HG03095 (cell line): ENCODE measurements around the gene TATDN2.
A peak's percentile ranks its signal among the peaks of the same experiment; 100 is the strongest.

Experiments used
- ATAC-seq: cut with Tn5 transposase; IDR thresholded peaks from one replicate; pipeline ENCODE4 v1.9.1; 2021; ENCODE audit warnings: moderate library complexity; ENCODE audit not compliant: unreplicated experiment

Gene TATDN2, protein sequence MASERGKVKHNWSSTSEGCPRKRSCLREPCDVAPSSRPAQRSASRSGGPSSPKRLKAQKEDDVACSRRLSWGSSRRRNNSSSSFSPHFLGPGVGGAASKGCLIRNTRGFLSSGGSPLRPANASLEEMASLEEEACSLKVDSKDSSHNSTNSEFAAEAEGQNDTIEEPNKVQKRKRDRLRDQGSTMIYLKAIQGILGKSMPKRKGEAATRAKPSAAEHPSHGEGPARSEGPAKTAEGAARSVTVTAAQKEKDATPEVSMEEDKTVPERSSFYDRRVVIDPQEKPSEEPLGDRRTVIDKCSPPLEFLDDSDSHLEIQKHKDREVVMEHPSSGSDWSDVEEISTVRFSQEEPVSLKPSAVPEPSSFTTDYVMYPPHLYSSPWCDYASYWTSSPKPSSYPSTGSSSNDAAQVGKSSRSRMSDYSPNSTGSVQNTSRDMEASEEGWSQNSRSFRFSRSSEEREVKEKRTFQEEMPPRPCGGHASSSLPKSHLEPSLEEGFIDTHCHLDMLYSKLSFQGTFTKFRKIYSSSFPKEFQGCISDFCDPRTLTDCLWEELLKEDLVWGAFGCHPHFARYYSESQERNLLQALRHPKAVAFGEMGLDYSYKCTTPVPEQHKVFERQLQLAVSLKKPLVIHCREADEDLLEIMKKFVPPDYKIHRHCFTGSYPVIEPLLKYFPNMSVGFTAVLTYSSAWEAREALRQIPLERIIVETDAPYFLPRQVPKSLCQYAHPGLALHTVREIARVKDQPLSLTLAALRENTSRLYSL

GRCh38 chr3:10248184-10248983 is at the start of gene TATDN2:
TATDN2 (plus strand) TSS chr3:10248459; CDS start chr3:10249201, 742 bp downstream.
- ATAC-seq: peak; percentile 94

GRCh38 chr3:10198761-10199649 is 49.3 kb upstream of the TATDN2 start:
- ATAC-seq: peak; percentile 71

DNA sequence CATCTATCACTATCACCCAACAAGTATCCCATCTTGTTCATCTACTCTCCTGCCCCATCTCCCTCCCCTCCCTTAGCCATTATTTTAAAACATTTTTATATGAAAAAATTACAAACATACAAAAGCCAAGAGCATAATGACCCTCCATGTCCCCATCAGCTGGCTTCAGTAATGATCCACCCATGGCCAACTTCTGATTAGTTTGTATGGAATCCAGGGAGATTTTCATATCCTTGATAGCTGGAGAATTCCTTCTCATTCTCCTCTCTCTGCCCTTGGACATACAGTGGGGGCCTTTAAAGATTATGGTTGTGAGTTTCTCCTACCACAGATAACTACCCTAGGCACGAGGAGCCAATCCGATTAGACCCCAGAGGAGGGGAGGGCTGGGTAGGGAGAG is 43.3 kb upstream of the TATDN2 start:
- ATAC-seq: no peak

DNA sequence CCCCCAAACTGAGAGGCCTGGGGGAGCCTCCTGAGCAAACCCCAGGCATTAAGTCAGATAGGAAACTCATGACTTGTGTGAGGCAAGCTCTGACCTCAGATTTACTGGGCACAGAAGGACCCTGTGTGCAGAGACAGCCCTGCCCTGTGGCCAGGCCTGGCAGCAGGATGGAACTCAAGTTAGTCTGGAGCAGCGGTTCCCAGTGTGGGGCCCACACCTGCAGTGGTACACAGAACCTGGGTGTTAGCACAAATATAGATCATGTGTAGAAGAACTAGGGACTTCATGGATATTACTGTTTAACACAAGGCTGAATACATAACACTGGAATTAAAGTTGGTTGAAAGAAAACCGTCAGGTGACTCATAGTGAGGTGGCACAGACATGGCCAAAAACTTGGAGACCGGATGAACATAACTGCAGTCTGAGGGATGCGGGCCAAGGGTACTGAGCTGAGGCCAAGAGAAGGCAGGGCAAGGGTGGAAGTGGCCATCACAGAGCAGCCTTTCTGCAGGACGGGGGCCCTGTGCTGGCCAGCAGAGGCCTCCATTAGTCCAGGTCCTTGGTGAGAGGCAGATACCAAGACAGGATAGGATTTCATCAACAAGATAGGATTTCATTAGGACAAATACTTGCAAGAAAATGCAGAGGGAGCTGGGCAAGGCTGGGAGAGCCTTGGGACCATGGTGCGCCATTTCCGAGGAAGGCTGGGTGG is 42.7 kb upstream of the TATDN2 start:
- ATAC-seq: no peak

DNA sequence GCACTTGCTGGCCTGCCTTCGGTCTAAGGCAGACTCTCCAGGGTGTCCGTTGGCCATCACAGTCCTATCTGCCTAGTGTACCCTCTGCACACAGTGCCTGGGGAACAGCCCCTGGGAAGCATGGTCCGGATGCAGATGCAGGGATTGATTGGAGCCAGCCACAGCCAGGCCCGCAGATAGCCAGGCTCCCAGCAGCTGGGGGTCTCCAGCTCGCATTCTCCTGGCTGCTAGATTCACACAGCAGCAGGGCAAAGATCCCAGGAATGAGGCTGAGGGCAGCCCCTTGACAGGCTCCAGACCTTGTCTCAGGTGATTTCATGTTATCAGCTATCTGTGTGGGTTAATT is 42.1 kb upstream of the TATDN2 start:
- no peak for ATAC-seq

GRCh38 chr3:10213156-10213792 is 35.0 kb upstream of the TATDN2 start:
- ATAC-seq: no peak

DNA sequence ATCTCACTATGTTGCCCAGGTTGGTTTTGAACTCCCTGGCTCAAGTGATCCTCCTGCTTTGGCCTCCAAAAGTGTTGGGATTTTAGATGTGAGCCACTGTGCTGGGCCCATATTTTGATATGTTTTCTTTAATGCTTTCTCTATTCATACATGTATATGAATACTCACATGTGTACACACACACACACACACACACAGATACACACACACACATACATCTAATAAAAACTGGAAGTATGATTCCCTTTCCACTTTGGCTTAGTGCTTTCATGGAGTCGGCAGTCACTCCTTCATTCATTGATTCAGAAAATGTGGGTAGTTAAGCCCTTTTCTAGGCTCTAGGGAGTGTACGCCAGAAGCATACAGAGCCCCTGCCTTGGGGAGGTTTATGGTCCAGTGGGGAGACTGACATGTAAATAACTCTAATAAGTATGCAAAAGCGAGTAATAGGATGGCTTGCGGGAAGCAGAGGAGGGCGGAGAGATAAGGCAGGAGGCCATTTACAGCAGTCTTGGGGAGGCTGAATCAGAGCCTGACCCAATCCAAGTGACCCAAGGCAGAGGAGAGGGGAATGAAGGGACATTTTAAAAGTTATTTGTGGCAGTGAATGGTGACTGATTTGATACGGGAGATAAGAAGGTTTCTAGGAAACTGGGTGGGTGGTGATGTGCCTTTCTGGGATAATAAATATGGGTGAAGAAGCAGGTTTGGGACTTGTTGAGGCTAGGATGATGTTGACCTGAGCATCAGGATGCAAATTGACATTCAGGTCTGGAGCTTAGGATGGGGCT is 32.5 kb upstream of the TATDN2 start:
- no peak for ATAC-seq

- ATAC-seq: no peak
Measured at GRCh38 chr3:10217359-10217758, 30.9 kb upstream of the TATDN2 start.

DNA sequence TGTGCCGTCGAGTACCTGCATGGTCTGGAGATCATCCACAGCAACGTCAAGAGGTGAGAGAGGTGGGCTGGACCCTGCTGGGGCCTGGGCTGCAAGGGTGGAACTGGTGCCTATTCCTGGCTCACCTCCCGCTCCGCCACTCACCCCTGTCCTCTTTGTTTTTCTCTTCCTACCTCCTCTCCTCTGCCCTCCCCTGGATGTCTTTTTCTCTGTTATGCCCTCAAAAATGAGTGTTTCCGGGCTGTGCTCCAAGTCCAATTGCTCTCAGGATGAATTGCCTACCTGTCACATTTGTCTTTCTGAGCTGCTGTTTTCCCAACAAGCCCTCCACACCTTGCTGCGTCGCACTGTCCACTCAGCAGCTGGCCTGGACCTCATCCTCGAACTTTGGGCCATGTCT is 28.5 kb upstream of the TATDN2 start:
- ATAC-seq: no peak

GRCh38 chr3:10223676-10224639 is 24.3 kb upstream of the TATDN2 start:
- ATAC-seq: peak; percentile 49

DNA sequence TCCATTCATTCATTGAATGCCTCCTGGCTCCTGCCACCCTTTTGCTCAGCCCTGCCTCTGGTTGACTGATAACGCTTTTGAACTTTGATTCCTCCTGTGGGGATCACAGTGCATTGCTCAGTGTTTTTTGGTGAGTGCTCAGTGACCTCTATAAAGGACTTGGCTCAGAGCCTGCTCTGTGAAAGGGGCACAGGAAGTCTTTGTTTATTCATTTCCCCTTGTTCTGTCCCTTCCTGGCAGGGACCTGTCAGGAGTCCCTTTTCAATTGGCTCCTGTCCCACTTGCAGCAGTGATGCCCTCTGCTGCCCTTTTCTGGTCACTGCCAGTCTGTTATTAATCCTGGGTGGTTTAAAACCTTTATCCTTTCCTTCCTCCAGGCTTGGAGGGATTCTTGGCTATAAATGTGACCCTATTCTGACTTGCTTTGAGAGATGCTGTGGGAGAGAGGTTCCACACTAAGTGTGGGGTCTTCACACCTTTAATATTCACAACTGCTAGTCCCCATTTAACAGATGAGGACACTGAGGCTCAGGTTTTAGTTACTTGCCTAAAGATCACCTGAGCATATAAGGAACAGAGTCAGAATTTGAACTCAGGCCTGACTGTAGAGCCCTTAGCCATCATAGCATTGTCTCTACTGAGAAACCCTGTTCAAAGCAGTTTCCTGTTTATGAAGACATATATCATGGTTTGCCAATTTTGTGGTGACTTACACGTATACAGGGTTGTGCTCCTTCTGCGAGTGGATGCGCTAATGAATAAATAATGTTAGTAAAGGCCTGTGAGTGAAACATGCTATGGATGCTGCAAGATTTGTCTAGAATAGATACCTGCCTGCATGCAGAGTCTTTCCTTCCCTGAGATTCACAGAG is 23.2 kb upstream of the TATDN2 start:
- peak; percentile 41 for ATAC-seq

DNA sequence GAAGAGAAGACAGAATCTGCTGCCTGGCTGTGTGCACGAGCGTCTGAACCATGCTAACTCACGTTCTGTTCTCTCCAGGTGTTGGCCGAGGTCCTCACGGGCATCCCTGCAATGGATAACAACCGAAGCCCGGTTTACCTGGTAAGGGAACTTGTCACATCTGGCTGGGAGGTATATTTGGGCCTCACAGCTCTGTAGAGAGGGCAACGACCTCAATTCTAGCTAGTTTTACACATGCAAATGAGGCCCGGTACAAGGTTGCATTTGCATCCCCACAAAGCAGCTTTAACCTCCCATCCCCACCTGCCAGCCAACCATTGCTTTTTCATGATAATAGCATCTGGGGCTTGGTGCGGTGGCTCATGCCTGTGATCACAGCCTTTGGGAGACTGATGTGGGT is 22.0 kb upstream of the TATDN2 start:
- ATAC-seq: no peak

GRCh38 chr3:10228248-10228950 is 19.9 kb upstream of the TATDN2 start:
- ATAC-seq: no peak

DNA sequence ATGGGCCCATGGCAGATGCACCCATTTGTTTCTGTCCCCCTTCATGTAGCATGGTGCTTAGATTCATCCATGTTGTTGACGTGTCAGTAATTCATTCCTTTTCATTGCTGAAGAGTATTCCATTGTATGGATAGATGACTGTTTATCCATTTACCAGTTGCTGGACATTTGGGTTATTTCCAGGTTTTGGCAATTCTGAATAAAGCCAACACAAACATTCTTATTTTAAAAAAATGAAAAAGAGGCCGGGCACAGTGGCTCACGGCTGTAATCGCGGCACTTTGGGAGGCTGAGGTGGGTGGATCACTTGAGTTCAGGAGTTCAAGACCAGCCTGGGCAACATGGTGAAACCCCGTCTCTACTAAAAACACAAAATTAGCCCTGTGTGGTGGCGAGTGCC is 18.7 kb upstream of the TATDN2 start:
- no peak for ATAC-seq

DNA sequence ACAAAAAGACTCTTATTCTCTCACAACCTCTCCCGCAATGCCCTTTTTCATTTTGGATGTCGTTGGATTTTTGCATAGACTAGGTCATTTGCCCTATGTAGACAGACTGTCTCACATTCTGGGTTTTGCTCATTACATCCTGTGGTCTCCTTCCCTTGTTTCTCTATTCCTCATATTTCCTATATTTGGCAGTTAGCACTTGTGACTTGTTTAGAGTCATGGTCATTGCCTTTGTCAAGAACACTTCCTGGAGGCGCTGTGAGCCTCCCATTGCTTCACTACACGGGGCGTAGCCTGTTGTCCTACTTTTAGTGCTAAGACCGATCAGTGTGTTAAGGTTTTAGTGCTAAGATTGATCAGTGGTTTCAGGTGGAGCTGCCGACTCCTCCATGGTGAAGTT is 16.1 kb upstream of the TATDN2 start:
- peak; percentile 66 for ATAC-seq

DNA sequence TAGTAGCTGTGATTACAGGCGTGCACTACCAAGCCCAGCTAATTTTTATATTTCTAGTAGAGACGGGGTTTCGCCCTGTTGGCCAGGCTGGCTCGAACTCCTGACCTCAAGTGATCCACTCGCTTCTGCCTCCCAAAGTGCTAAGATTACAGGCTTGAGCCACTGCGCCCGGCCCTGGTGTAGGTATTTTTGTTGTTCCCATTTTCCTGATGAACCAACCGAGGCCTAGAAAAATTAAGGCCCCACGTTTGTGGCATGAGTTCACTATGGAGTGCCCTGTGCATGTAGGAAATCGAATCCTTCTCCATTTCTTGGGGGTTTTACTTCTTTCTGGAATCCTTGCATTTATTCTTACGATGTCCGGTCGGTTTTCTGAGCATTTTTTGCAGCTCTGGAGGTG is 14.3 kb upstream of the TATDN2 start:
- ATAC-seq: no peak
